SH-SY5Y (cell line): Measurements from ENCODE around the gene ARIH1.

Experiments
- GATA2 ChIP-seq: IDR thresholded peaks from 2 replicates; pipeline ENCODE4 v1.6.1; 2011; ENCODE audit warnings: mild to moderate bottlenecking, low read depth, low read length
- GATA3 ChIP-seq: IDR thresholded peaks from 2 replicates; pipeline ENCODE4 v1.6.1; 2011; ENCODE audit warnings: low read depth, mild to moderate bottlenecking, low read length, moderate library complexity

- no peak for TF ChIP-seq GATA2
- no peak for TF ChIP-seq GATA3
Observed at GRCh38 chr15:72474912-72475628, 940 bp downstream of the ARIH1 start.
